HEK293 (cell line): Measurements from ENCODE around the gene XBP1.
"Not testable (repeated sequence)": the region's sequence is repeated elsewhere in the genome, so short reads cannot be mapped to it uniquely, and the experiment has no call there.

Experiments
- KLF16 ChIP-seq: fragments of 450-650 bp; formaldehyde crosslinking; IDR thresholded peaks from 2 replicates; pipeline ENCODE4 v1.5.1; 2017; ENCODE audit warnings: missing biosample characterization, missing genetic modification characterization
- MYNN ChIP-seq: fragments of 450-650 bp; formaldehyde crosslinking; IDR thresholded peaks from 2 replicates; pipeline ENCODE4 v1.5.1; 2016; ENCODE audit warnings: missing biosample characterization, missing genetic modification characterization, borderline replicate concordance
- TCF7L2 ChIP-seq: IDR thresholded peaks from 2 replicates; pipeline ENCODE4 v1.6.1; 2011; ENCODE audit warnings: low read depth, mild to moderate bottlenecking, inconsistent platforms, low read length, moderate library complexity, borderline replicate concordance
- ZBTB48 ChIP-seq: fragments of 450-650 bp; formaldehyde crosslinking; IDR thresholded peaks from 2 replicates; pipeline ENCODE4 v1.5.1; 2016; ENCODE audit warnings: missing biosample characterization, missing genetic modification characterization
- ZNF112 ChIP-seq: fragments of 450-650 bp; formaldehyde crosslinking; IDR thresholded peaks from 2 replicates; pipeline ENCODE4 v1.5.0; 2017; ENCODE audit warnings: missing biosample characterization, missing genetic modification characterization
- ZNF121 ChIP-seq: fragments of 450-650 bp; formaldehyde crosslinking; IDR thresholded peaks from 2 replicates; pipeline ENCODE4 v1.5.1; 2016; ENCODE audit warnings: missing biosample characterization, missing genetic modification characterization
- ZNF169 ChIP-seq: fragments of 450-650 bp; formaldehyde crosslinking; IDR thresholded peaks from 2 replicates; pipeline ENCODE4 v1.5.1; 2016; ENCODE audit warnings: missing biosample characterization, missing genetic modification characterization
- TF ChIP-seq, protein P1 (sequence below): fragments of 450-650 bp; formaldehyde crosslinking; IDR thresholded peaks from 2 replicates; pipeline ENCODE4 v1.5.1; 2016; ENCODE audit warnings: missing biosample characterization, missing genetic modification characterization
- TF ChIP-seq, protein P2 (sequence below): fragments of 450-650 bp; IDR thresholded peaks from 2 replicates; pipeline ENCODE4 v1.5.1; 2018; ENCODE audit warnings: missing biosample characterization, mild to moderate bottlenecking, missing genetic modification characterization

DNA sequence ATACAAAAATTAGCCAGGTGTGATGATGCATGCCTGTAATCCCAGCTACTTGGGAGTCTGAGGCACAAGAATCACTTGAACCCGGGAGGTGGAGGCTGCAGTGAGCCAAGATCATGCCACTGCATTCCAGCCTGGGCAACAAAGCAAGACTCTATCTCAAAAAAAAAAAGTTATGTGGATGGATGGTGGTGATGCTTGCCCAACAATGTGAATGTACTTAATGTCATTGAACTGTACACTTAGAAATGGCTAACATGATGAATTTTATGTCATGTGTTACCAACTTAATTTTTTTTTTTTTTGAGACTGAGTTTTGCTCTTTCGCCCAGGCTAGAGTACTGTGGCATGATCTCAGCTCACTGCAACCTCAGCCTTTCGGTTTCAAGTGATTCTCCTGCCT is 45.9 kb downstream of the XBP1 start:
- TF ChIP-seq, protein P1, sequence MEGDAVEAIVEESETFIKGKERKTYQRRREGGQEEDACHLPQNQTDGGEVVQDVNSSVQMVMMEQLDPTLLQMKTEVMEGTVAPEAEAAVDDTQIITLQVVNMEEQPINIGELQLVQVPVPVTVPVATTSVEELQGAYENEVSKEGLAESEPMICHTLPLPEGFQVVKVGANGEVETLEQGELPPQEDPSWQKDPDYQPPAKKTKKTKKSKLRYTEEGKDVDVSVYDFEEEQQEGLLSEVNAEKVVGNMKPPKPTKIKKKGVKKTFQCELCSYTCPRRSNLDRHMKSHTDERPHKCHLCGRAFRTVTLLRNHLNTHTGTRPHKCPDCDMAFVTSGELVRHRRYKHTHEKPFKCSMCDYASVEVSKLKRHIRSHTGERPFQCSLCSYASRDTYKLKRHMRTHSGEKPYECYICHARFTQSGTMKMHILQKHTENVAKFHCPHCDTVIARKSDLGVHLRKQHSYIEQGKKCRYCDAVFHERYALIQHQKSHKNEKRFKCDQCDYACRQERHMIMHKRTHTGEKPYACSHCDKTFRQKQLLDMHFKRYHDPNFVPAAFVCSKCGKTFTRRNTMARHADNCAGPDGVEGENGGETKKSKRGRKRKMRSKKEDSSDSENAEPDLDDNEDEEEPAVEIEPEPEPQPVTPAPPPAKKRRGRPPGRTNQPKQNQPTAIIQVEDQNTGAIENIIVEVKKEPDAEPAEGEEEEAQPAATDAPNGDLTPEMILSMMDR (tag by site-specific recombination): not testable (repeated sequence)
- TF ChIP-seq, protein P2, sequence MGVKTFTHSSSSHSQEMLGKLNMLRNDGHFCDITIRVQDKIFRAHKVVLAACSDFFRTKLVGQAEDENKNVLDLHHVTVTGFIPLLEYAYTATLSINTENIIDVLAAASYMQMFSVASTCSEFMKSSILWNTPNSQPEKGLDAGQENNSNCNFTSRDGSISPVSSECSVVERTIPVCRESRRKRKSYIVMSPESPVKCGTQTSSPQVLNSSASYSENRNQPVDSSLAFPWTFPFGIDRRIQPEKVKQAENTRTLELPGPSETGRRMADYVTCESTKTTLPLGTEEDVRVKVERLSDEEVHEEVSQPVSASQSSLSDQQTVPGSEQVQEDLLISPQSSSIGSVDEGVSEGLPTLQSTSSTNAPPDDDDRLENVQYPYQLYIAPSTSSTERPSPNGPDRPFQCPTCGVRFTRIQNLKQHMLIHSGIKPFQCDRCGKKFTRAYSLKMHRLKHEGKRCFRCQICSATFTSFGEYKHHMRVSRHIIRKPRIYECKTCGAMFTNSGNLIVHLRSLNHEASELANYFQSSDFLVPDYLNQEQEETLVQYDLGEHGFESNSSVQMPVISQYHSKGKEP (tag by site-specific recombination): not testable (repeated sequence)
- TF ChIP-seq ZNF112 (tag by site-specific recombination); KLF16 (tag by site-specific recombination); ZNF121 (tag by site-specific recombination); TCF7L2; MYNN (tag by site-specific recombination); ZNF169 (tag by site-specific recombination); ZBTB48 (tag by site-specific recombination): not testable (repeated sequence)
